GM18517 (cell line): ENCODE data around the gene STAMBPL1.
"Not testable (repeated sequence)": the region's sequence is repeated elsewhere in the genome, so short reads cannot be mapped to it uniquely, and the experiment has no call there.

Experiments
- ATAC-seq: cut with Tn5 transposase; IDR thresholded peaks from one replicate; pipeline ENCODE4 v1.9.1; 2021; ENCODE audit warnings: mild to moderate bottlenecking, moderate library complexity; ENCODE audit not compliant: unreplicated experiment

STAMBPL1 gene

GRCh38 chr10:88918191-88918905 lies 38.3 kb downstream of the STAMBPL1 start:
- ATAC-seq: no peak

GRCh38 chr10:88919041-88919440 lies 39.0 kb downstream of the STAMBPL1 start:
- no peak for ATAC-seq

GRCh38 chr10:88920198-88920597 lies 40.2 kb downstream of the STAMBPL1 start:
- ATAC-seq: no peak

DNA sequence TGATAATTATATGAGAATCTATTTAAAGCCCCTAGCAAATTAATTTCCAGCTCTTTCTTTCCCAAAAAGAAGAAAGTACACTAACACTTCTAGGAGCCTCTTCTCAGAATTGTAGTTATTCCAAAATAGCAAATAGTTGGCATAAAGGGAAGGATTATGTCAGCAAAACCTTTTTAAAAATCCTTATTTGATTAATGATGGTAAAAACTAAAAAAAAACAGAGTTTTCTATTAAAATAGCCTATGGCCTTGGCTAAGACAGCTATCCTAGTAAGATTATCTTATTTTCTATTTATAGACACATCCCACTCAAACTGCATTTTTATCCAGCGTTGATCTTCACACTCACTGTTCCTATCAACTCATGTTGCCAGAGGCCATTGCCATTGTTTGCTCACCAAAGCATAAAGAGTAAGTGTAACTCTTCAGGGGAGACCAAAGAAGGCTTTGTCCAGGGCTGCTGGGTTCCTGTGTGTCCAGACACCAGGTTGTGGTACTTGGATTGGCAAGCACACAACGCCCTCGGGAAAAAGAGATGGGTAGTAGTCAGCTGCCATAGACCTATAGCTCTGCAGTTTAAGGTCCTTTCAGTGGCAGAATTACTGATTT lies 41.0 kb downstream of the STAMBPL1 start:
- no peak for ATAC-seq

DNA sequence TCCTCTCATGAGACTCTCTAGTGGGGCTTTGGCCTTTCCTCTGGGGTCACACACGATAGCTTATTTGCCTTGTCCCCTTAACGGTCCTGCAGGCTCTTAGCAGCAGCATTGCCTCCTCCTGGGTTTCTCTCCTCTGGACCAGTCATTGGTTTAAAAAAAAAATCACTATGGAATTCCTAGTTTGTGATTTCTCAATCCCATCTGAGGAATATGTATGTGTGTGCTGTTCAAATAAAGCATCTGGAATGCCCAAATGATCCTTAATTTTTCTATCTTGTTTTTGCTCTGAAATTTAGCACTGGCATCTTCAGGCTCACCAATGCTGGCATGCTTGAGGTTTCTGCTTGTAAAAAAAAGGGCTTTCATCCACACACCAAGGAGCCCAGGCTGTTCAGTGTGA lies 42.0 kb downstream of the STAMBPL1 start:
- no peak for ATAC-seq

DNA sequence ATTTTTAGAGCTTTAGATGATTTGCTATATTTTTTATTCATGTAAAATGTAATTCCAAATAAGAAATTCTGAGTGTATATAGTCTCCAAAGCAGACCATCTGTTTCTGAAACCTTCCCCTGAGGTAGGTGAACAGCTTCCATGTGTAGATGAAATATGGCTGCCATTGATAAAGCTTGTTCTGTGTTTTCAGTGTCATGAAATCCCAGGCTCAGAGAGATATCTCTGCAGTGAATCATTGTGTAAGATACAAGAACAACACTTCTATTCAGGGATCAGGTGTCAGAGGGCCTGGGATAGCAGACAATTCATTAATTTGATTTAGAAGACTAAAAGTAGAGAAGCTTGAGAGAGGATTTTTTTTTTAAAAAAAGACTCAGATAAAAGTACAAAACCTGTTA lies 43.5 kb downstream of the STAMBPL1 start:
- ATAC-seq: no peak

- ATAC-seq: no peak
Measured at GRCh38 chr10:88926566-88927415, 46.7 kb downstream of the STAMBPL1 start.

- no peak for ATAC-seq
Measured at GRCh38 chr10:88927416-88927690, 47.3 kb downstream of the STAMBPL1 start.

DNA sequence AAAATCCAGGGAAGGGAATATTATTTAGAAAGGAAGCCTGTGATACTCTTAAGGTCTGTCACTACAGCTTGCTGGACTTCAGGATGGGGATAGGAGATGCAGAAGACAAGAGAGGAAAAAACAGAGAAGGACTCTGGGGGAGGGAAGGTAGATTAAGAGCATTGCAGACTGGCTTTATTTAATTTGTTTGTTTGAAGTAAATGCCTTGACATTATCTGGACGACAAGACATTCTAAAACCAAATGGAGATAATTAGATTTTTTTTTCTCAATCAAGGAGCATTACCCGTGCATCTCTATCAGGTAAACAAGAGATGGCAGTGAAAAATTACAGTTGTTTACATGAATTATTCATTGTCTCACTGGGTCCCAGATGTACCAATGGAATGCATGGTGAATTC lies 48.2 kb downstream of the STAMBPL1 start:
- ATAC-seq: no peak

GRCh38 chr10:88931548-88931947 lies 51.5 kb downstream of the STAMBPL1 start:
- no peak for ATAC-seq

GRCh38 chr10:88932029-88932428 lies 52.0 kb downstream of the STAMBPL1 start:
- ATAC-seq: not testable (repeated sequence)

GRCh38 chr10:88932539-88933256 lies 52.7 kb downstream of the STAMBPL1 start:
- peak; percentile 69 for ATAC-seq

DNA sequence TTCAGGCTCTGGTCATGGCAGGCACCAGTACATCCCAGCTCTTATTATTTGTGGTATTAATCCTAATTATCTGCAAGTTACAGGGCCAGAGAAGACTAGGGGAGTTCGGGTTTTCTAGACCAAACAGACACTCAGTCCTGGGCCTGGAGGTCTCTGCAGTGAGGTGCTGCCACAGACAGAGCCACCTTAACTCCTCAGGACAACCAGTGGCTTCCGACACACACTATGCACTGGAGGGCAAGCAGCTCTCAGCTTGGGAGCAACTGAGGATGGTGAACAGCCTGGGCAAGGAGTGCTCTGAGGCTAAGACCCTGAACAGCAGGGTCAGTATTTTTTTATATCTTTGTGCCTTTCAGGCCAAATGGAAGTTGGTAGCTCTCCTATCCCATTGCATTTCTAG lies 53.5 kb downstream of the STAMBPL1 start:
- no peak for ATAC-seq

- peak; percentile 59 for ATAC-seq
Measured at GRCh38 chr10:88934900-88935672, 55.0 kb downstream of the STAMBPL1 start.

DNA sequence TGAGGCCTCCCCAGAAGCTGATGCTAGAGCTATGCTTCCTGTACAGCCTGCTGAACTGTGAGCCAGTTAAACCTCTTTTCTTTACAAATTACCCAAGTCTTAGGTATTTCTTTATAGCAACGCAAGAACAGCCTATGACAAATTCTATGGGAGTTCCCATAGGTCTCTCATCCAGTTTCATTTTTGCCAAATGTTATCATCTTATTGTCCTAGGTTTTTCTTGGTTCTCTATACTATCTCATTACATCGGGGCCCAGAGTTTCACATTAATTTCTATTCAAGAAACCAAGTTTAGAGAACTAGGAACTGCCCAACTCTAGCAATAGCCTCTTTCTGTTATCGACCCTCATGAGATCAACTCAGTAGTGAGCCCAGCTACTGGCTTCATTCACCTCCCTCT lies 56.6 kb downstream of the STAMBPL1 start:
- no peak for ATAC-seq

GRCh38 chr10:88938039-88938438 lies 58.0 kb downstream of the STAMBPL1 start:
- no peak for ATAC-seq

GRCh38 chr10:88938938-88939337 lies 58.9 kb downstream of the STAMBPL1 start:
- no peak for ATAC-seq

DNA sequence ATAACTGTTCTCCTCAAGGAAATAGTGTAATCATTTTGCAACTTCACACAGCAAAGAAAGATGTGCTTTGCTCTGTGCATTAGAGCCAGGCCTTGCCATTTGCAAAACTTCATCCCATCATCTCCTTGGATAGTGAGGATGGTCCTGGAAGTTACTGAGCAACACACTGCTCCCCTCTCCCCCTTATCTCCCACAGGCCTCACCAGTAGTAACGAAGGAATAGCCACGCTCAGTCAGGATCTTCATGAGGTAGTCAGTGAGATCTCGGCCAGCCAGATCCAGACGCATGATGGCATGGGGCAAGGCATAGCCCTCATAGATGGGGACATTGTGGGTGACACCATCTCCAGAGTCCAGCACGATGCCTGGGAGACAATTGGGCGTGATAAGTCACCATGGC lies 61.0 kb downstream of the STAMBPL1 start:
- ATAC-seq: no peak

GRCh38 chr10:88943778-88944177 lies 63.7 kb downstream of the STAMBPL1 start:
- no peak for ATAC-seq

- peak; percentile 70 for ATAC-seq
Measured at GRCh38 chr10:88944813-88945212, 64.8 kb downstream of the STAMBPL1 start.

- ATAC-seq: no peak
Measured at GRCh38 chr10:88946200-88946599, 66.2 kb downstream of the STAMBPL1 start.
